ENCODE data around the gene PRELID3B. TPM values are rescaled to one million over a fixed set of nuclear protein-coding genes. Genes with fewer than 3 reads are reported as not detected.

The PRELID3B gene
- total RNA-seq, 3 donors from 2014 or later (not counting 1 experiment from before 2014, with no cell fraction given), result 49.3 to 51.6 (median 51.4) TPM

DNA sequence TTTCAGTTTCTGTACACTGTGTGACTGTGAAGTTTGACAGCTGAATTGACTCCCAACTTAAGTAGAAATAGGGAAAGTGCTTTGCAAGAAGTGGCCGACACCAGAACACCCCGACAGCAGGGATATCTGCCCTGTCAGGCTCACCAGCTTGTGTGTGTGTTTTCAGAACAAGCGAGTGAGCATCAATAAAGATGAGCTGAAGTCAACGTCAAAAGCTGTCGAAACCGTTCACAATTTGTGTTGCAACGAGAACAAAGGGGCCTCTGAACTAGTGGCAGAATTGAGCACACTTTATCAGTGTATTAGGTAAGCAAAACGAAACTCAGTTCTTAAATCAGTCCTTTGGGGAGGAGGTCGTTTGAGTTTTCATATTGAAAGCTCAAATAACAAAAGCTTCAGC is 50.9 kb downstream of the PRELID3B start:
- H3K9me3 ChIP-seq (ENCODE audit: control insufficient read depth, insufficient read depth, low read length), result no peaks in the 10 kb centered on the region
- Mint-ChIP-seq H3K36me3 (peaks cover 27% of the 10 kb centered on the region), H3K27ac (peak overlapping the region in 1 of 2 donors; percentile 24)

DNA sequence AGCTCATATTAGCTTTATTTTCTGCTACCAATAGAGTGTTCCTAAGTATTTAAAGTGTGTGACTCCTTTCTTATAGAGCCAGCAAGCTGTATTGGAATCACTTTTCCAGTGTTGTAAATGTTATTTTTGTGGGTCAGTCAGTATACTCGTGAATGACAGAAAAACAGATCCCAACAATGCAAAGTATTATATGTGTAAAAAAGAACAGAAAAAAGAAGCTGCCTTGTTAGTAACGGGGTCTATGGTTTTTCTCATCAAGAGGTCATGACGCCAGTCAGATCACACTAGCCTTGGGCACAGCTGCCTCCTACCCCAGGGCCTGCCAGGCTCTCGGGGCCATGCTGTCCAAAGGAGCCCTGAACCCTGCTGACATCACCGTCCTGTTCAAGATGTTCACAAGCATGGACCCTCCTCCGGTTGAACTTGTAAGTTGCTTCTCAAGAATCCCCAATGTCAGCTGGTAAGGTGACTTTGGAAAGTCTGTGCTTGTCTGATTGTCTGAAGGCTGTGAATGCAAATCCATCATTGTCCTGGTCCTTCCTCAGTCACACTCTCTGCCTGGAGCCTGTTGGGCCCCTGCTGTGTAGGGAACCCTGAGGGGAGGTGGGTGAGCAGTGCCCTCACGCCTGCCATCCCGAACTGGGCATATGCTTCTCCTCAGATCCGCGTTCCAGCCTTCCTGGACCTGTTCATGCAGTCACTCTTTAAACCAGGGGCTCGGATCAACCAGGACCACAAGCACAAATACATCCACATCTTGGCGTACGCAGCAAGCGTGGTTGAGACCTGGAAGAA is 51.7 kb downstream of the PRELID3B start:
- Histone ChIP-seq H3K9me3 (ENCODE audit: control insufficient read depth, insufficient read depth, low read length) (no peaks in the 10 kb centered on the region), H3K27me3 (ENCODE audit: control insufficient read depth, insufficient read depth, low read length) (no peaks in the 10 kb centered on the region), H3K4me1 (ENCODE audit: control insufficient read depth, insufficient read depth, low read length) (no peaks in the 10 kb centered on the region), H3K27ac (ENCODE audit: low read length) (no peak overlapping the region), H3K36me3 (ENCODE audit: control insufficient read depth, insufficient read depth, low read length) (peaks cover 90% of the 10 kb centered on the region), H3K4me3 (ENCODE audit: low read length) (no peak overlapping the region)
- 95% methylated on average over 10 of the region's 14 CpGs for WGBS (ENCODE audit: insufficient coverage)
- Mint-ChIP-seq H3K4me3 (no peak overlapping the region), H3K27ac (peak overlapping the region in 1 of 2 donors; percentile 24), H3K27me3 (ENCODE audit: low read depth in 2 of 2) (no peaks in the 10 kb centered on the region), H3K36me3 (peaks cover 30% of the 10 kb centered on the region), H3K9me3 (no peaks in the 10 kb centered on the region), H3K4me1 (peaks cover 4 to 6% of the 10 kb centered on the region in 2 donors)
- no peak for ATAC-seq
- TF ChIP-seq, protein P1, sequence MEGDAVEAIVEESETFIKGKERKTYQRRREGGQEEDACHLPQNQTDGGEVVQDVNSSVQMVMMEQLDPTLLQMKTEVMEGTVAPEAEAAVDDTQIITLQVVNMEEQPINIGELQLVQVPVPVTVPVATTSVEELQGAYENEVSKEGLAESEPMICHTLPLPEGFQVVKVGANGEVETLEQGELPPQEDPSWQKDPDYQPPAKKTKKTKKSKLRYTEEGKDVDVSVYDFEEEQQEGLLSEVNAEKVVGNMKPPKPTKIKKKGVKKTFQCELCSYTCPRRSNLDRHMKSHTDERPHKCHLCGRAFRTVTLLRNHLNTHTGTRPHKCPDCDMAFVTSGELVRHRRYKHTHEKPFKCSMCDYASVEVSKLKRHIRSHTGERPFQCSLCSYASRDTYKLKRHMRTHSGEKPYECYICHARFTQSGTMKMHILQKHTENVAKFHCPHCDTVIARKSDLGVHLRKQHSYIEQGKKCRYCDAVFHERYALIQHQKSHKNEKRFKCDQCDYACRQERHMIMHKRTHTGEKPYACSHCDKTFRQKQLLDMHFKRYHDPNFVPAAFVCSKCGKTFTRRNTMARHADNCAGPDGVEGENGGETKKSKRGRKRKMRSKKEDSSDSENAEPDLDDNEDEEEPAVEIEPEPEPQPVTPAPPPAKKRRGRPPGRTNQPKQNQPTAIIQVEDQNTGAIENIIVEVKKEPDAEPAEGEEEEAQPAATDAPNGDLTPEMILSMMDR (IDR thresholded peaks at IDR 0.05), result no peak
- no peak for DNase-seq
- intact Hi-C loops (cut with micrococcal nuclease), result no loop called here

More for the DNA sequence above, 50.9 kb downstream of the PRELID3B start:
- Mint-ChIP-seq H3K4me3 (no peak overlapping the region), H3K27me3 (ENCODE audit: low read depth in 2 of 2) (no peaks in the 10 kb centered on the region), H3K4me1 (peaks cover 4% of the 10 kb centered on the region in 2 donors), H3K9me3 (no peaks in the 10 kb centered on the region)
- Histone ChIP-seq H3K4me1 (ENCODE audit: control insufficient read depth, insufficient read depth, low read length) (no peaks in the 10 kb centered on the region), H3K27ac (ENCODE audit: low read length) (no peak overlapping the region), H3K4me3 (ENCODE audit: low read length) (no peak overlapping the region), H3K36me3 (ENCODE audit: control insufficient read depth, insufficient read depth, low read length) (peaks cover 95% of the 10 kb centered on the region), H3K27me3 (ENCODE audit: control insufficient read depth, insufficient read depth, low read length) (no peaks in the 10 kb centered on the region)
- ATAC-seq (no peak), DNase-seq (no peak)
- TF ChIP-seq, protein P1 (IDR thresholded peaks at IDR 0.05), result no peak
- intact Hi-C loops (cut with micrococcal nuclease), result no loop called here
- WGBS (ENCODE audit: insufficient coverage), result 91% methylated on average over 8 of the region's 9 CpGs

DNA sequence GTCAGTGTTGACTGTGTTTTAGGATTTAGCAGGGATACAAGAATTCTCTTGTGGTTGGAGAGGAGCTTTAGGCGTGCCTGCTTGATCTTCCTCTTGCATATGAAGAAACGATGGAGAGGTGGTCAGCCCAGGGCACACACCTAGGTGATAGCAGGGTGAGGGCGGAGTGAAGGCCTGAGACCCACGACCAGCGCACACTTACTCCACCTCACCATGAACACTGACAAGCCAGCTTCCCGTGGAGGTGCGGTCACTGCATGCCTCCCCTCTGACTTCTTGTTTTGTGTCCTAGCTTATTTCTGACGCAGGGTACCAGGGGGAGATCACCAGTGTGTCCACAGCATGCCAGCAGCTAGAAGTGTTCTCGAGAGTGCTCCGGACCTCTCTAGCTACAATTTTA is 53.4 kb downstream of the PRELID3B start:
- 96% methylated on average over 10 of the region's 10 CpGs for WGBS (ENCODE audit: insufficient coverage)
- Mint-ChIP-seq H3K9me3 (no peaks in the 10 kb centered on the region), H3K4me3 (no peak overlapping the region), H3K27ac (no peak overlapping the region), H3K4me1 (peaks cover 5 to 11% of the 10 kb centered on the region in 2 donors), H3K27me3 (ENCODE audit: low read depth in 2 of 2) (no peaks in the 10 kb centered on the region), H3K36me3 (peaks cover 30% of the 10 kb centered on the region)
- Histone ChIP-seq H3K27me3 (ENCODE audit: control insufficient read depth, insufficient read depth, low read length) (no peaks in the 10 kb centered on the region), H3K27ac (ENCODE audit: low read length) (no peak overlapping the region), H3K4me1 (ENCODE audit: control insufficient read depth, insufficient read depth, low read length) (peaks cover under 1% of the 10 kb centered on the region), H3K4me3 (ENCODE audit: low read length) (no peak overlapping the region), H3K9me3 (ENCODE audit: control insufficient read depth, insufficient read depth, low read length) (no peaks in the 10 kb centered on the region), H3K36me3 (ENCODE audit: control insufficient read depth, insufficient read depth, low read length) (peaks cover 78% of the 10 kb centered on the region)
- ATAC-seq, result no peak
- TF ChIP-seq, protein P1 (IDR thresholded peaks at IDR 0.05), result no peak
- intact Hi-C loops (cut with micrococcal nuclease), result no loop called here
- no peak for DNase-seq

DNA sequence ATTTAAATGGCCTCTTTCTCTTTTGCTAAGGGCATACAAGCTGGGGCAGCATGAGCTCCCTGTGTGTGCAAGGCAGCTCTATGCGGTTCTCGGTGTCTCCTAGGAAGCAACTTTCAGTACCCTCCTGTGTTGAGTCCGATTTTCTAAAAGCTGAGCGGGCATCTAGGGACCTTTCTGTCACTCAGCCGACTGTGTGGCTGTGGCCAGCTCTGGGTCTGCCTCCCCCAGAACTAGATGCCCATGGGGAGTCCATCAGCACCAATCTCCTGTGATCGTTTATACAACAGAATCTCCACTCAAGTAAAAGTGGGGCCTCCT is 54.1 kb downstream of the PRELID3B start:
- ATAC-seq (no peak), DNase-seq (no peak)
- H3K4me3 Mint-ChIP-seq, result no peak overlapping the region
- peaks cover 7% of the 10 kb centered on the region for H3K4me1 ChIP-seq (ENCODE audit: control insufficient read depth, insufficient read depth, low read length)
- H3K27me3 ChIP-seq (ENCODE audit: control insufficient read depth, insufficient read depth, low read length), result no peaks in the 10 kb centered on the region
- TF ChIP-seq, protein P1 (IDR thresholded peaks at IDR 0.05), result no peak
- H3K36me3 ChIP-seq (ENCODE audit: control insufficient read depth, insufficient read depth, low read length), result peaks cover 73% of the 10 kb centered on the region
- H3K9me3 Mint-ChIP-seq, result no peaks in the 10 kb centered on the region
- no peak overlapping the region for H3K27ac Mint-ChIP-seq
- no peaks in the 10 kb centered on the region for H3K9me3 ChIP-seq (ENCODE audit: control insufficient read depth, insufficient read depth, low read length)
- H3K36me3 Mint-ChIP-seq, result peaks cover 30% of the 10 kb centered on the region
- H3K4me3 ChIP-seq (ENCODE audit: low read length), result no peak overlapping the region
- intact Hi-C loops (cut with micrococcal nuclease), result no loop called here
- H3K27ac ChIP-seq (ENCODE audit: low read length), result no peak overlapping the region
- over 99% methylated on average over 5 of the region's 6 CpGs for WGBS (ENCODE audit: insufficient coverage)
- H3K27me3 Mint-ChIP-seq (ENCODE audit: low read depth in 2 of 2), result no peaks in the 10 kb centered on the region
- H3K4me1 Mint-ChIP-seq, result peaks cover 12 to 17% of the 10 kb centered on the region in 2 donors

All from natural killer cell (primary cell).